ENCODE results near the gene ASCC3.

The ASCC3 gene

DNA sequence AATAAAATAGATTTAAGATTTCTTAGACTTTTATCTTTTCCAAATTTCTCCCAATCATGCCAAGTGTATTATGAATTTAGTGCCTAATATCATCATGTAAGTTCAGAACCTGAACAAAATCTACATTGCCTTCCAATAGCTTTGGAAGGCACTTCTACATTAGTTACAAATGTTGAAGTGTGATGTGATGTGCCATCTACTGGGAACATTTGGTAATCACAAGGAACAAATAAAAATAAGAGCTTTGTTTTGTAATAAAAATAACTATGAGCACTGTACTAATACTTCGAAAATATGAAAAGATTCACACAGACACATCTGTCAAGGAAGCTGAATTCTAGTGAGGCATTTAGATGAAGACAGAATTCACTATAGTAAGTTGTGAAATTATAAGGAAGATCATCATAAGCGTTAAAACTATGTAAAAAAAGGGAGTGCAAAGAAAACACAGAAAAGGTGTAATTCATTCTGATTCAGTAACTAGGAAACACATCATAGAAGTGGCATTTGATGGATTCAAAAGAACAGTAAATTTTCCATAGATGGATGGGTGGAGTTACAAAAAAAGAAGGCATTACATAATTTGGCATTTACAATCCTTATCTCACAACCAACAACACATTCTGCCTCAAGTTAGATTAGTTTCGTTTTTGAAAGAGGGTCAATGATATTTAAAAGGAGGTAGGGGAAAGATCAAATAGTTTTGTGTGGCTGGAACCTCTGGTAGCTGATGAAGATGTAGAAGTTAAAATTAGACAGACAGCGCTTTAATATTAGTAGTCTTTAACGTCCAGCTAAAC is 161.0 kb downstream of the ASCC3 start:
- peak; percentile 52 for DNase-seq (ENCODE audit: low read depth)

DNA sequence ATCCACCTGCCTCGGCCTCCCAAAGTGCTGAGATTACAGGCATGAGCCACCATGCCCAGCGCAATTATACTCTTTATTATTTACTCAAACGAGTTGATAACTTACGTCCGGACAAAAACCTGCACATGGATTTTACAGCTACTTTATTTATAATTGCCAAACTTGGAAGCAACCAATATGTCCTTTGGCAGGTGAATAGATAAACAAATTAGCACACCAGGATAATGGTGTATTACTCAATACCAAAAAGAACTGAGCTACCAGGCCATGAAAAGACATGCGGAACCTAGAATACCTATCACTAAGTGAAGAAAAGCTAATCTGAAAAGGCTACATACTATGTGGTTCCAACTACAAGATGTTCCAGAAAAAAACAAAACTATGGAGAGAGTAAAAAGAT is 168.1 kb downstream of the ASCC3 start:
- no peak for DNase-seq (ENCODE audit: low read depth)

GRCh38 chr6:100706491-100706890 is 174.6 kb downstream of the ASCC3 start:
- no peak for DNase-seq (ENCODE audit: low read depth)

DNA sequence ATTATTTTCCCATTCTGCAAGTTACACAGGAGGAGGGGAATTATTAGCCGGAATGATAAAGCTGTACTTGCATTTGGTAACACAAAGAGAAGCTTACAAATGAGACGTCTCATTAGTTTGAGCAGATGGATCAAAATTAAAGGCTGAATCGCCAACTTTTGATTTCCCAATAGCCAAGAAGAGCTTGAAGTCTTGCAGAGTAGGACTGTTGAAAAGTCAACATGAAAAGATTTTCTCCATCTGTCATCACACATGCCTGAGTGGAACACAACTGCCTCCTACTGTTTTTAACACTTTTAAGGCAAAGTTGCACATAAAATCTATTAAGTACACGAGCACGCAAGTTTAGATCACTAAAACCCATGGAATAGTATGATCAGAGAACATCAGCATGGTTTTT is 176.2 kb downstream of the ASCC3 start:
- no peak for DNase-seq (ENCODE audit: low read depth)

- no peak for DNase-seq (ENCODE audit: low read depth)
These were observed 179.4 kb downstream of the ASCC3 start for GRCh38 chr6:100701728-100702127.

DNA sequence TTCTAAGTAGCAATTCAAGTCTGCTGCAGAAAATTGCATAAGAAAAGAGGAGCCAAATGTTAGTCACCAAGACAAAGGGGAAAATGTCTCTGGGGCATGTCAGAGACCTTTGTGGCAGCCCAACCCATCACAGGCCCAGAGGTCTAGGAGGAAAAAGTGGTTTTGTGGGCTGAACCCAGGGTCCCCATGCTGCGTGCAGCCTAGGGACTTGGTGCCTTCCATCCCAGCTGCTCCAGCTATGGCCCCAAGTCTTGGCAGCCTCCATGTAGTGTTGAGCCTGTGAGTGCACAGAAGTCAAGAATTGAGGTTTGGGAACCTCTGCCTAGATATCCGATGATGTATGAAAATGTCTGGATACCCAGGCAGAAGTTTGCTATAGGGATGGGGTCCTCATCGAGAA is 181.1 kb downstream of the ASCC3 start:
- DNase-seq (ENCODE audit: low read depth): no peak

DNA sequence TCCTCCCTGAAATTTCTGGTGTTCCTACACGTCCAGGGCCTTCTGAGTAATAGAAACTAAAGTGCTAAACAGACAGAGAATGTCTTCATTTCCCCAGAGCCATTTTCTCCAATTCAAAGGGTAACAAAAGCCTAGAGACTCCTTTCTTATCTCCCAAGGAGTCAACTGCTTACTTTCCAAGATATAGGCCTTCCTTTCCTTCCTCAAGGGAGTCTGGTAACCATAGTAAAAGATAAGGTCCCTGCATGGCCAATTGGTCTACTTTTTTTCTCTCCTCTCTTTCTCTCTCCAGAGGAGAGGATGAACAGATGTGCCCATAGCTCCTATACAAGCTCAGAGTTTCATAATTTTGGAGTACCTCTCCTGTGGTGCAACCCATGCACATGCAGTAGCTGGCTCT is 185.7 kb downstream of the ASCC3 start:
- no peak for DNase-seq (ENCODE audit: low read depth)

GRCh38 chr6:100693249-100693927 is 187.7 kb downstream of the ASCC3 start:
- no peak for DNase-seq (ENCODE audit: low read depth)

GRCh38 chr6:100691972-100692371 is 189.2 kb downstream of the ASCC3 start:
- no peak for DNase-seq (ENCODE audit: low read depth)

DNA sequence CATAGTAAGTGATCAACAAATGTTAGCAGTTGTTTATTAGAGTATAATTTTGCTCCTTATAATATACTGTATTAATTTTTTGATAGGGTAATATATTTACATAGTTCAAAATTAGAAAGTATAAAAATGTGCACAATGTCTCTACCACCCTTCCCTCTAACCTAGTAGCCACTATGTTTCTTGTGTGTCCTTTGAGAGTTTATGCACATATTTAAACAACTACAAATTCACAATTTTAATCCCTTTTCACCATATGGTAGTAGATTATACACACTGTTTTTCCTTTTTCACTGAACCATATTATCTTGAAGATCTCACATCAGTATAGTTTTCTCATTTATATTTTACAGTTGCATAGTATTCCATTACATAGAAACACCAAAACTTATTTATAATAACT is 194.9 kb downstream of the ASCC3 start:
- DNase-seq (ENCODE audit: low read depth): no peak

DNA sequence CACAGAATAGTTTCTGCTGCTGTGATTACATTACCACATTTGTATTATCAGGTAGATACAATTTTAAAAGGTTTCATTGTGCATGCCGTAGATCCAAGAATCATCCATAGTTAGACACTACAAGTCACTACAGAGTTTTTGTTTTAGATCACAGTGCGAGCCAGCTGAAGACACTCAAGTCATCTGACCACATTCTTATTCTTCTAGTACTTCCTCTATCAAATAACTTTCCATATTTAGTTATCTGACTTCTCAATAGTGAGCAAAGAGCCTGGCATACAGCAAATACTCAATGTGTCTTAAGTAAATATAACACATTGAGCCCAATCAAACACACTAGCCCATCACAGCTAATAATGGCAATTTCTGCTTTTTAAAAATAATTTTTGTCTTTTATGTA is 195.4 kb downstream of the ASCC3 start:
- no peak for DNase-seq (ENCODE audit: low read depth)

- no peak for DNase-seq (ENCODE audit: low read depth)
These were observed 201.0 kb downstream of the ASCC3 start for GRCh38 chr6:100680163-100680562.

DNA sequence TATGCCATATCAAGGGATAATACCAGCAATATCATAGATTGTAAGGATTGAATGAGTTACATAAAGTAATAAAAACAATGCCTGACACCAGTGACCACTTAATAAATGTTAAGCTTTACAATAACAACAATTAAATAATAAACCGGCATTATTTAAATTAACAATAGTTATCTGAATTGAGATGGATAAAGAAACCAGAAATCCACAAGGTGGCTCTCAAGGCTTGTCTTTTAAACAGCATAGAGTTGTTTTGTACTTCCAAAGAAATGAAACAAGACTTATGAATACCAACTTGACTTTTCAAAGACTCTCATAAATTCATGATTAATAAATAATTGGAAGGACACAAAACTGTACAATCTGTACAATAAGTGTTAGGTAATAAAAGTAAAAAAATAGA is 203.1 kb downstream of the ASCC3 start:
- DNase-seq (ENCODE audit: low read depth): peak; percentile 16

DNA sequence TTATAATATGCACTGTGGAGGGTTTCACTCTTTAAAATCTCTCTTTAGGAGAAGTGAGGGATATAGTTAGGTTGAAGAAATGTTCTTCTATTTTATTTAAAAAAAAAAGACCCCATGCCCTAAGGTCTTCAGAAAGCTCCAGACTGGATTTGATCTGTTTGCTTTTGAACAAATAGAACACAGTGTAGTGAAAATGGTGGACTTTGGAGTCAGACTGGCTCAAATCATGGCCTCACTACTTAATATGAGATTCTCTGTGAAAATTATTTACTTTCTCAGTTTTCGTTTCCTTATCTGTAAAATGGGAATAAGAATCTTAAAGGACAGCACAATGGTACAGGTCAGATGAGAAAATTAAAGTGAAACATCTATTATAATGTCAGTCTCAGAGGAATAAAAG is 203.9 kb downstream of the ASCC3 start:
- DNase-seq (ENCODE audit: low read depth): no peak

DNA sequence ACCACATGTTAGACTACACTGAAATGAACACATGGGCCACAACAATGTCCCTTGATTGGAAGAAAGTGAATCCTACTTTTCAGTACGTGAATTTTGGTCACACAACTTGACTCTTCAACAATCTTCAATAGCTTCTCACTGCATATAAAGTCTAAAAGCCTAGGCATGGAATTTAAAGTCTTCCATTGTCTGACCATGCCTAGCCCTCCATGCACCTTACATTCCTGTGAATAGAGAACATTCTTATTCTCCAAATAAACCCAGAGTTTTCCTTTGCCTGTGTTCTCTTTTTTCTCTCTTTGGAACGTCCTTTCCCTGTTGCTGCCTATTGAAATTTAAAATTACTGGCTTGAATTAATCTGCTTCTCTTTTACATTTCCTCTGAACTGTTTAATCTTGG is 207.5 kb downstream of the ASCC3 start:
- DNase-seq (ENCODE audit: low read depth): no peak

DNA sequence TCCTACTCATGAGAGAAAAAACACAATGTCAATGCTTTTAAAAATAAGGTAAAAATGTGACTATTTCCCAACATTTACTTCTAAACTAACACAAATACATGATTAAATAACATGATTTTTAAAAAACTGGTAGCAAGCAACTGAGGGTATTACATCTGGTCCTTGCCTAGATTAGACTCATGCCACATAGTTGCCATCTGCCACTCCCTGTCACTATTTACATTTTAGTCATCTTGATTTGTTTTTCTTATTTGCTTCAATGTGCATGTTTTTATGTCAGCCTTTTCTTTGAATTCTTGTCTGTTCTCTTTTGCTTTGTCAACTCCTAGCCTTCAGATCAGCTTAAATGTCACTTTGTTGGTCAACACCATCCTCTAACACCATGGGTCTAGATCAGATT is 209.4 kb downstream of the ASCC3 start:
- no peak for DNase-seq (ENCODE audit: low read depth)

DNA sequence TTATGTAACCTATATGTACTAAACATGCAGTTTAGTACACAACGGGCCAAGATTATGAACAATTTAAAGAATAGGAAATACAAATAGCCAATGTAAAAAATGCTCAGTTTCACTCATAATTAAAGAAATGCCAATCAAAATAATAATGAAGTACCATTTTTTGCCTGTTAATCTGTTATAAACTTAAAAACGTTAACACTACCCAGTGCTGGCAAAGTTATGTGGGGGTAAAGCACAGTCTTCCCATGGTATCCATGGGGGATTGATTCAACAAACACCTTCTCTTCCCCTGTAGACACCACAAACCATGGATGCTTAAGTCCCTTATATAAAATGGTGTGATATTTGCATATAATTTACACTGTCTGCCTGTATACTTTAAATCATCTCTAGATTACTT is 211.1 kb downstream of the ASCC3 start:
- DNase-seq (ENCODE audit: low read depth): no peak

GRCh38 chr6:100665041-100665380 is 216.1 kb downstream of the ASCC3 start:
- no peak for DNase-seq (ENCODE audit: low read depth)

DNA sequence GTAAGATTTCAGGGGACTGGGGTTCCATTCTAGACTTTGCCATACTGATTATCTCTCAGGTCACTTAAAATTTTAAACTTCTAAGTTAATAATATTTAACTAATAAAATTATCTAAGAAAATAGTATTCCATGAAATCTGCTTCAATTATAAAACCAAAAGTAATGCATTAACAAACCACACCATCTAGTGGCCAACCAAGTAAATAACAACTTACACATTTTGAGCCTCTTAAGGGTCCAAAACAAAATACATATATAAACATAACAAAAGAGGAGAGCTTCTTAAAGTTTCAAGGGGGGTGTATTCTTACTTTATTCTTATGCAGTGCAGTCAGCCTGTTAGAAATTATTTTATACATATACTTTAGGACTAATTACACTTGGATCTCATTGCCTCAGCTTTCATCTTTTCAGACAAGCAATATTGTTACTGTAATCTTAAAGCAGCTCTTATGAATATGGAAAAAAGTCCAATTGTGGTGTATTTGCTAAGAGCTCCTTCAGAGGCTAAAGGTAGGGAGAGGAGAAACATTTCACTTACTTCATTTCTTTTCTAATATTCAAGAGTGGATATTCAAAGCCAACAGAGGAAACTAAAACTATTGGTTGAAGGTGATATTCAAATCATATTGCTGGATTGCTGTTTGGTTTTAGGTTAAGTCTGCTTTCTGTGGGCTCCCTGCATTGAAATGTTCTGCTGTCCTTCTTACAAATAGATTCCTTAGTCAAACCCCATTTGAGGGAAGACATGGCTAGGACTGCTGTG is 216.7 kb downstream of the ASCC3 start:
- peak; percentile 66 for DNase-seq (ENCODE audit: low read depth)

DNA sequence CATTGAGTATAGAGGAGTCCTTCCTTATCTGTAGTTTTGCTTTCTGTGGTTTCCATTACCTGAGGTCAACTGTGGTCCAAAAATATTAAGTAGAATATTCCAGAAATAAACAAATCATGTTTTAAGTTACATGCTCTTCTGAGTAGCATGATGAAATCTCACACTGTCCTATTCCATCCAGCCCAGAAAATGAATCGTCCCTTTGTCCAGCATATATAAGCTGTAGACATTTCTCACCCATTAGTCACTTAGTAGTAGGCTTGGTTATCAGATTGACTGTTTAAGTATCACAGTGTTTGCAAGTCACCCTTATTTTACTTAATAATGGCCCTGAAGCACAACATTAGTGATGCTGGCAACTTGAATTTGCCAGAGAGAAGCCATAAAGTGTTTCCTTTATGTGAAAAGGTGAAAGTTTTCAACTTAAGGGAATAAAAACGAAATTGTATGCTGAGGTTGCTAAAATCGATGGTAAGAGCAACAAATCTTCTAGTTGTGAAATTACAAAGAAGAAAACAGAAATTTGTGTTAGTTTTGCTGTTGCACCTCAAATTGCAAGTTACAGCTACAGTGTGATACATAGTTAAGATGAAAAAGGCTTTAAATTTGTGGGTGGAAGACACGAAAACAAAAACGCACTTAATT is 217.8 kb downstream of the ASCC3 start:
- peak; percentile 95 for DNase-seq (ENCODE audit: low read depth)

DNA sequence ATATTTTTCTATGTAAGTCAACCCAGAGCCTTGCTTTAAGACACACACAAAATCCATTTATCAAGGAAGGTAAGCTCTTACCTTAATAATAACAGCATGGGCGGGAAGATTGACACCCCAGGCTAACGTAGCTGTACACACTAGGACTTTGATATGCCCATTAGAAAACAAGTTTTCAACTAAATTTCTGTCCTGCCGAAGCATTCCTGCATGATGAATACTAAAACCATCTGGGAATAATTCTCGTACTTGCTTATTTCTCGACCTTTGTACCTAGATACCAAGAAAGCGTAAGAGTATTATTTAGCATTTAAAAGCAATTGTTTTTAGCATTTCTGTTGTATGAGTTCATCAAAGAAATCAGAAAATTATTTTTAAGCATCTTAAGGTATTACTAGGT is 218.9 kb downstream of the ASCC3 start:
- DNase-seq (ENCODE audit: low read depth): no peak

GRCh38 chr6:100658486-100658885 is 222.6 kb downstream of the ASCC3 start:
- DNase-seq (ENCODE audit: low read depth): no peak
